ENCODE measurements around the gene CES4A. TPM values are rescaled to one million over a fixed set of nuclear protein-coding genes. Genes with fewer than 3 reads are reported as not detected.

The CES4A gene
- total RNA-seq, 2 donors from 2014 or later: 5.9 to 7.8 TPM

- Histone ChIP-seq H3K27ac (no peak overlapping the region), H3K4me1 (no peaks in the 10 kb centered on the region), H3K4me3 (no peak overlapping the region), H3K9ac (ENCODE audit: low read depth in 2 of 2, low read length in 2 of 2) (no peak overlapping the region), H3K9me3 (no peaks in the 10 kb centered on the region), H3K27me3 (no peaks in the 10 kb centered on the region), H3K36me3 (no peaks in the 10 kb centered on the region)
- no peak for DNase-seq
- TF ChIP-seq CTCF (IDR thresholded peaks at IDR 0.05): no peak
- intact Hi-C loops (cut with DNase I): no loop called here
These were observed 34.3 kb downstream of the CES4A start for GRCh38 chr16:67022531-67023214.

DNA sequence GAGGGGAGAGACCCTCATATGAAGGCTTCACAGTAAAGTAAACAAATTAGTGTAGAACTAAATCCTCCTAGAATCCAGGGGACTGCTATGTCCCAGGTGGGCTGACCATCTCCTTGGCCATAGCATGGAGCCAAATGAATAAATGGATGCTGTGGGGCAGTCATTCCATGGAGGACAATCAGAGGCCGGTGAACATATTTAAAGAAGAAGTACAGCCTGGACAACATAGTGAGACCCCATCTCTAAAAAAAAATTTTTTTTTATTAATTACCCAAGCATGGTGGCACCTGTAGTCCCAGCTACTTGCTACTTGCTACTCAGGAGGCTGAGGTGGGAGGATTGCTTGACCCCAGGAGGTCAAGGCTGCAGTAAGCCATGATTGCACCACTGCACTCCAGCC lies 35.3 kb downstream of the CES4A start:
- no peak for DNase-seq
- H3K27ac ChIP-seq: no peak overlapping the region
- H3K9ac ChIP-seq (ENCODE audit: low read depth in 2 of 2, low read length in 2 of 2): no peak overlapping the region
- H3K4me1 ChIP-seq: no peaks in the 10 kb centered on the region
- no peak for TF ChIP-seq CTCF (IDR thresholded peaks at IDR 0.05)
- no peaks in the 10 kb centered on the region for H3K36me3 ChIP-seq
- H3K27me3 ChIP-seq: no peaks in the 10 kb centered on the region
- H3K4me3 ChIP-seq: no peak overlapping the region
- intact Hi-C loops (cut with DNase I): no loop called here
- H3K9me3 ChIP-seq: no peaks in the 10 kb centered on the region

DNA sequence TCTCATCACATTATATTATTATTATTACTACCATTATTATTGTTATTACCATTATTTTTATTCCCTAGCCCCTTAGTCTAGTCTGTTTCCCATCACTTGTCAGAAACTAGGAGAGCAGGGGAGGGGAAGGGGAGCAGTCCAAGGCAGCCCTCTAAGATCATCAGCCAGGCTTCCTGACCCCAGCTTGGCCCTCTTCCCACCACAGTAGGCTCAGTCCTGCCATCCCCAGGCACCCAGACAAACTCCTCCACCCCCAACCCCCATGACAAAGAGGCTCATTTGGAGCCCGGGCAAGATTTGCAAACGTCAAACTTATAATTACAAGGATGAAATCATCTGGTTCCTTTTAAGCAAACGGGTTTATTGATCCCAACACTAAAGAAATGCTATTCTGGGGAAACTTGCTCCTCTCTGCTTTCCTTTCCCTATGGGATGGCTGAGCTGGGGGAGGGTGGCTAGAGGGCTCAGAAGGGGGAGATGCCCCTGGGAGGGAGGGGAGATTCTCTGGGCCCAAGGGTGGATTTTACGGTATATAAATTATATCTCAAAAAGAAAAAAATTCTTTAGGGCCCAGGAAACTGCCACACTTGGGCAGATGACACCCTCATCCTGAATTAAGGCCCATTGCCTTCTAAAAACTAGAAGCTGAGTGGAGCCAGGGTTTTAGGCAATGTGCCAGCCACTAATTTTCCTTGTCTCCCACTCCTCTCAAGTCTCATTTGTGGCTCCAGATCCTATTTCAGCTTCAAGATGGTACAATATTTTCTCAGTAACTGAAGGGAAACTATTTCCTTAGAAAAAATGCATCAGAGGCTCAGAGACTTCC lies 36.2 kb downstream of the CES4A start:
- H3K27ac ChIP-seq: no peak overlapping the region
- H3K4me3 ChIP-seq: no peak overlapping the region
- no peak for DNase-seq
- no peak for TF ChIP-seq CTCF (IDR thresholded peaks at IDR 0.05)
- no peak overlapping the region for H3K9ac ChIP-seq (ENCODE audit: low read depth in 2 of 2, low read length in 2 of 2)
- no peaks in the 10 kb centered on the region for H3K27me3 ChIP-seq
- no peaks in the 10 kb centered on the region for H3K36me3 ChIP-seq
- no peaks in the 10 kb centered on the region for H3K4me1 ChIP-seq
- no peaks in the 10 kb centered on the region for H3K9me3 ChIP-seq
- intact Hi-C loops (cut with DNase I): no loop called here

DNA sequence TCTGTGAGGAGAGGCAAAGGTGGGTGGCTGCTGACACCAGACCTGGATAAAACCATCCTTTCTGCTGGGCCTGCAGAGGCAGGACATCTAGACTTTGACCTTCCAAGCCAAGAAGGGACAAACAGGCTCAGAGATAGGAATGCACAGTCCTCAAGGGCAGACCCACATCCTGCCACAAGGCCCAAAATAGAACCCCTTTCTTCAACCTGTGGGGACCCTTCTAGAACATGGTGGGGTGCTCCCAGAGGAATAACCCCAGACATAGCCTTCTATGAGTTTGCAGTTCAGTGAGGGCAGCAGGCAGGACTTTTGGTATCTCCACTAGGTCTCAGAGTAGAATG lies 36.8 kb downstream of the CES4A start:
- H3K36me3 ChIP-seq: no peaks in the 10 kb centered on the region
- no peaks in the 10 kb centered on the region for H3K27me3 ChIP-seq
- no peak for TF ChIP-seq CTCF (IDR thresholded peaks at IDR 0.05)
- no peaks in the 10 kb centered on the region for H3K4me1 ChIP-seq
- H3K27ac ChIP-seq: no peak overlapping the region
- no peak overlapping the region for H3K4me3 ChIP-seq
- DNase-seq: no peak
- H3K9ac ChIP-seq (ENCODE audit: low read depth in 2 of 2, low read length in 2 of 2): no peak overlapping the region
- no peaks in the 10 kb centered on the region for H3K9me3 ChIP-seq
- intact Hi-C loops (cut with DNase I): no loop called here

GRCh38 chr16:67026570-67026969 lies 38.2 kb downstream of the CES4A start:
- intact Hi-C loops (cut with DNase I): no loop called here

More at GRCh38 chr16:67026570-67026969, 38.2 kb downstream of the CES4A start:
- DNase-seq: no peak
- Histone ChIP-seq H3K4me1 (peaks cover 5% of the 10 kb centered on the region), H3K9me3 (no peaks in the 10 kb centered on the region), H3K4me3 (no peak overlapping the region), H3K9ac (ENCODE audit: low read depth in 2 of 2, low read length in 2 of 2) (no peak overlapping the region), H3K27me3 (no peaks in the 10 kb centered on the region), H3K27ac (no peak overlapping the region), H3K36me3 (no peaks in the 10 kb centered on the region)
- TF ChIP-seq CTCF (IDR thresholded peaks at IDR 0.05): no peak

Measured in colonic mucosa (tissue), 4 donors.